Measurements from ENCODE around the gene TMEM218.

The TMEM218 gene

DNA sequence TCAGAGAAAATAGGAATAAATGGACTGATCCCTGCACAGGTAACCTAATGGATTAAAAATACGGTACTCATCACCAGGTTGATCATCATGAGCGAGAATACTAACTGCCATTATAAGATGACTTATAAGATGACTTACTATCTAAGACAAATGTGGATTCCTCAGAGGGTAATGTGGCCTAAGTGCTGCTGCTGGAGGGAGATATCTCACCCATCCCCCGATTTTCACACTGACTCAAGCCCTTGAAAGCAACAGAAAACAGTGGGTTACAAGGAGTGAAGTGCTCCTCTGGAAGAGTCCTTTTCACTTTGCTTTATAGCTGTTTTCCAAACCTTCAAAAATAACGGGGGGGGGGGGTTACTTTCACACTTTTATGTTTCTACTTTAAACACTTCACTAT lies 920 bp downstream of the TMEM218 start:
- TF ChIP-seq, protein P1, sequence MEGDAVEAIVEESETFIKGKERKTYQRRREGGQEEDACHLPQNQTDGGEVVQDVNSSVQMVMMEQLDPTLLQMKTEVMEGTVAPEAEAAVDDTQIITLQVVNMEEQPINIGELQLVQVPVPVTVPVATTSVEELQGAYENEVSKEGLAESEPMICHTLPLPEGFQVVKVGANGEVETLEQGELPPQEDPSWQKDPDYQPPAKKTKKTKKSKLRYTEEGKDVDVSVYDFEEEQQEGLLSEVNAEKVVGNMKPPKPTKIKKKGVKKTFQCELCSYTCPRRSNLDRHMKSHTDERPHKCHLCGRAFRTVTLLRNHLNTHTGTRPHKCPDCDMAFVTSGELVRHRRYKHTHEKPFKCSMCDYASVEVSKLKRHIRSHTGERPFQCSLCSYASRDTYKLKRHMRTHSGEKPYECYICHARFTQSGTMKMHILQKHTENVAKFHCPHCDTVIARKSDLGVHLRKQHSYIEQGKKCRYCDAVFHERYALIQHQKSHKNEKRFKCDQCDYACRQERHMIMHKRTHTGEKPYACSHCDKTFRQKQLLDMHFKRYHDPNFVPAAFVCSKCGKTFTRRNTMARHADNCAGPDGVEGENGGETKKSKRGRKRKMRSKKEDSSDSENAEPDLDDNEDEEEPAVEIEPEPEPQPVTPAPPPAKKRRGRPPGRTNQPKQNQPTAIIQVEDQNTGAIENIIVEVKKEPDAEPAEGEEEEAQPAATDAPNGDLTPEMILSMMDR (IDR thresholded peaks at IDR 0.05; ENCODE audit: control extremely low read depth, extremely low read depth, low read depth, missing control alignments), result no peak
- ChIA-PET CTCF (interaction anchor here (1.0 to 6.3 kb wide), 8 partner anchors 8 to 31 kb away, joined by 3 to 57 read pairs (median 5); no protein-coding TSS in a partner anchor), POLR2A (no interaction called here)
- no peak for DNase-seq (ENCODE audit: extremely low spot score)

DNA sequence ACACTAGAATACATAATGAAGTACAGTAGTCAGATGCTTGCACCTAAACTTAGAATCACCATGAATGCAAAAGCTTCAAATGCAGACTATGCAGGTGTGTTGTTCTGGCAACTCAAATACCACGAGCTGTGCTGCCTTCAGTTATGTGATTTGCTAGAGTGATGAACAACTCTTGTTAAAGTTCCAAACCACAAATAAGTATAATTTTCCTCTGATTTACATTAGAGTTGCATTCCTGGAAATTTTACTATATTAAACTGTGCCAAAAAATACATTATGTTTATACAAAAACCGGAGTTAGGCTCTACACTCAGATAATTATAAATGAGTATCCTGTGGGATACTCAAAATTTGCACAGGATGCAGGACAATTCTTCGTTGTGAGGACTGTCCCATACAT lies 3.0 kb downstream of the TMEM218 start:
- ChIA-PET CTCF (interaction anchor here (0.9 to 5.3 kb wide), 2 partner anchors 18 kb away, joined by 3 to 34 read pairs; no protein-coding TSS in a partner anchor), POLR2A (no interaction called here)
- TF ChIP-seq, protein P1 (IDR thresholded peaks at IDR 0.05; ENCODE audit: control extremely low read depth, extremely low read depth, low read depth, missing control alignments), result no peak
- no peak for DNase-seq (ENCODE audit: extremely low spot score)

DNA sequence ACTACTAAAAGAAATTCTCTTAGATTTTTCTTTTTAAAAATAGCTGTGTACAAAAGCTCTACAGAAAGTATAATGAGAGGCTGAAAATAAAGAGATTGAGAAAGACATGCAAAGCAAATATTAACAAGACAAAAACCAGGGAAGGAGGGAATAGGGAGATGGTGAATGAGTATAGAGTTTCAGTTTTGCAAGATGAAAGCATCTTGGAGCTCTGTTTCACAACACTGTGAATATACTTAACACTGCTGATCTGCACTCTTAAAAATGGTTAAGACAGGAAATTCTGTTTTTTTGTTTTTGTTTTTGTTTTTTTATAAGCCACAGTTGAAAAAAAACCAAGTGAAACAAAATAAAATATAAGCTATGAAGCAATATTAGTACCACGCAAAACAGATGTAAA lies 5.5 kb downstream of the TMEM218 start:
- POLR2A ChIA-PET, result no interaction called here
- CTCF ChIA-PET, result interaction anchor here (0.9 to 3.9 kb wide), 10 partner anchors 10 to 269 kb away, joined by 3 to 14 read pairs (median 4); partner anchors contain the start of gene SLC37A2
- TF ChIP-seq, protein P1 (IDR thresholded peaks at IDR 0.05; ENCODE audit: control extremely low read depth, extremely low read depth, low read depth, missing control alignments), result no peak
- no peak for DNase-seq (ENCODE audit: extremely low spot score)

DNA sequence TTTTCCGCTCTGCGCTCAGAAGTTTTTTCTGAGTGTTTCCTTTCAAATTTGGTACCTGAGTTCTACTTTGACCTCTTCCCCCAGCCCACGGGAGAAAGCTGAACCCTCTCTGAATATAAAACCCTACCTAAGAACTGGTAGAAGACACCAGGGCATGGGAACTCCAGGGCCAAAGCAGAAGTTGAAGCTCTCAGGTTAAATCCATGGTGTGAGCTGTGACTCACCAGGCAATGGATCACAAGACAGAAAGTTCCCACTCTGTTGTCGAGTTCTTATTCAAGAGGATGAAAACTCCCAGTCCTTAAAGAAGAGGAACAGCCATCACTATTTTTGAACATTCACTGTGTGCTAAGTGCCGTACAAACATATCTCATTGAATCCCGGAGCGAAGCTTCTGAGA lies 8.9 kb downstream of the TMEM218 start:
- CTCF ChIA-PET, result interaction anchor here (0.7 to 4.6 kb wide), 5 partner anchors 9 to 39 kb away, joined by 3 to 18 read pairs (median 3); partner anchors contain the start of genes SLC37A2 and TMEM218
- TF ChIP-seq, protein P1 (IDR thresholded peaks at IDR 0.05; ENCODE audit: control extremely low read depth, extremely low read depth, low read depth, missing control alignments), result no peak
- POLR2A ChIA-PET, result no interaction called here

DNA sequence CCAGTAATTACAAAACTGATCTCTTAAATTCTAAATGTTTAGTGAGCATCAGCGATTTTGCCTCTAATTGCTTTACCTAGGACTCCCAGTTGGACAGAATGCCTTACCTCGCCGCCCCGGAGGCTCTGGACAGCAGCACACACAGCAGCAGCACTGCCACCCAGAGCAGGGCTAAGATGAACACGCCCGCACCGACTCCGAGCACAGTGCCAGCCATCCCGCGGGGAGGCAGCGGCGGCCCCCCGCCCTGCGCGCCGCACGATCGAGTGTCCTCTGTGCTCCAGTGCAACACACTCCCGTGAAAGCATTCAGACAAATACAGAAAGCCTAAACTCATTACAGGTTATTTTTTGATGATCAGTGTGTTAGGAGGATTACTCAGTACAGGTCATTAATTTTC lies 9.4 kb downstream of the TMEM218 start:
- no peak for DNase-seq (ENCODE audit: extremely low spot score)
- CTCF ChIA-PET, result interaction anchor here (0.8 to 4.6 kb wide), 3 partner anchors 11 to 39 kb away, joined by 3 to 18 read pairs (median 11); no protein-coding TSS in a partner anchor
- TF ChIP-seq, protein P1 (IDR thresholded peaks at IDR 0.05; ENCODE audit: control extremely low read depth, extremely low read depth, low read depth, missing control alignments), result no peak
- POLR2A ChIA-PET, result no interaction called here

More for the DNA sequence above, 8.9 kb downstream of the TMEM218 start:
- DNase-seq (ENCODE audit: extremely low spot score), result peak; percentile 20

DNA sequence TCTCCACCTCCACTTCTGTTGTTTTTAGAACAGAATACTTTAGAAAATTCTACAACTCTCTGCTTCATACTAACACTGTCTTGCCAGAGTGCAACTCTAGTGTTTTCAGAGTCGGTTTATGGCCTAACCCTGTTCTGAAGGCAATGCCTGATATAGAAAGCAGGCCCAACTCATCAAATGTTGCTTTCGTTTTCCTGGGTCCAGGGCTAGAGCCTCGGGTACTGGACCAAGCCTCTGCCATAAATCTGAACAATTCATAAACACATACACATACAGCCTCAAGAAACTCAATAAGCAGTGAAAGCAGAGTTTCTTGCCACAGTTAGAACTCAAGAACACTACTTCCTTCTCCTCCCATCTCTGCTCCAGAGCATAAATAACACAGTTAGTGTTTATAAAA lies 9.8 kb downstream of the TMEM218 start:
- TF ChIP-seq, protein P1 (IDR thresholded peaks at IDR 0.05; ENCODE audit: control extremely low read depth, extremely low read depth, low read depth, missing control alignments), result no peak
- ChIA-PET POLR2A (no interaction called here), CTCF (interaction anchor here (4.6 kb wide), 1 partner anchor 40 kb away, joined by 18 read pairs; no protein-coding TSS in a partner anchor)
- no peak for DNase-seq (ENCODE audit: extremely low spot score)

All from GM10248 (cell line).